ENCODE measurements around the gene DGKZ. TPM values are rescaled to one million over a fixed set of nuclear protein-coding genes. Genes with fewer than 3 reads are reported as not detected.

The DGKZ gene
- polyA plus RNA-seq, 2 of the 4 experiments (the other 2 are of a cell fraction), result 12.8 to 28.4 TPM

GRCh38 chr11:46326813-46327416 is 20.3 kb upstream of the DGKZ start:
- FAIRE-seq (no peak), ATAC-seq (no peak), DNase-seq (ENCODE audit: low read depth in 1 of 2, low spot score in 1 of 2) (no peak)
- Histone ChIP-seq H3K9me3 (no peaks in the 10 kb centered on the region), H3K4me1 (no peaks in the 10 kb centered on the region), H3K4me2 (no peak overlapping the region), H3K4me3 (no peak overlapping the region), H3K27ac (no peak overlapping the region)
- WGBS (ENCODE audit: missing lambda C conversion rate), result 58% methylated on average over 10 of the region's 10 CpGs
- TF ChIP-seq CBX8 (IDR thresholded peaks at IDR 0.05) (no peak), FOXS1 (CRISPR knock-in tag; IDR thresholded peaks at IDR 0.05) (no peak), CBX2 (IDR thresholded peaks at IDR 0.05; ENCODE audit: borderline replicate concordance, low read depth) (no peak), BHLHE40 (IDR thresholded peaks at IDR 0.05; ENCODE audit: low read depth, low read length) (no peak), HOXB13 (CRISPR knock-in tag; IDR thresholded peaks at IDR 0.05; ENCODE audit: low read depth) (no peak), POLR2AphosphoS2 (conservative IDR thresholded peaks at IDR 0.05; ENCODE audit: low read length) (no peak), RARB (CRISPR knock-in tag; IDR thresholded peaks at IDR 0.05) (no peak), RAD21 (conservative IDR thresholded peaks at IDR 0.05 in 1 of 2, IDR thresholded peaks at IDR 0.05 in 1 of 2) (no peak), ZC3H11A (IDR thresholded peaks at IDR 0.05) (no peak), NR3C1 (IDR thresholded peaks at IDR 0.05) (no peak), SMC3 (IDR thresholded peaks at IDR 0.05) (no peak), FOSB (CRISPR knock-in tag; IDR thresholded peaks at IDR 0.05) (no peak), GATA3 (IDR thresholded peaks at IDR 0.05; ENCODE audit: borderline replicate concordance) (no peak), MAFK (IDR thresholded peaks at IDR 0.05; ENCODE audit: partially characterized antibody) (no peak), JUNB (IDR thresholded peaks at IDR 0.05) (no peak), EHF (CRISPR knock-in tag; IDR thresholded peaks at IDR 0.05) (no peak)
- ChIA-PET POLR2A (no interaction called here), CTCF (interaction anchor here (0.6 to 2.5 kb wide), 4 partner anchors 18 to 87 kb away, joined by 3 to 8 read pairs (median 6); no protein-coding TSS in a partner anchor)

GRCh38 chr11:46327829-46328228 is 19.4 kb upstream of the DGKZ start:
- no peak overlapping the region for H3K4me2 ChIP-seq
- no peak overlapping the region for H3K4me3 ChIP-seq
- WGBS (ENCODE audit: missing lambda C conversion rate), result 56% methylated on average over 8 of the region's 8 CpGs
- H3K27ac ChIP-seq, result no peak overlapping the region
- POLR2A ChIA-PET, result interaction anchor here (1.4 kb wide), 1 partner anchor 84 kb away, joined by 6 read pairs; no protein-coding TSS in a partner anchor
- FAIRE-seq, result no peak
- no peak for DNase-seq (ENCODE audit: low read depth in 1 of 2, low spot score in 1 of 2)
- no peaks in the 10 kb centered on the region for H3K4me1 ChIP-seq
- CTCF ChIA-PET, result interaction anchor here (0.7 to 4.1 kb wide), 8 partner anchors 10 to 89 kb away, joined by 3 to 27 read pairs (median 5); no protein-coding TSS in a partner anchor
- TF ChIP-seq ZSCAN20 (CRISPR knock-in tag; IDR thresholded peaks at IDR 0.05) (no peak), NFE2L2 (conservative IDR thresholded peaks at IDR 0.05; ENCODE audit: low read length) (no peak), PBX3 (IDR thresholded peaks at IDR 0.05) (no peak), MAFK (IDR thresholded peaks at IDR 0.05; ENCODE audit: partially characterized antibody) (no peak), E2F6 (IDR thresholded peaks at IDR 0.05; ENCODE audit: borderline replicate concordance, low read depth) (no peak), RNF2 (IDR thresholded peaks at IDR 0.05; ENCODE audit: borderline replicate concordance, low read depth) (no peak), HES2 (IDR thresholded peaks at IDR 0.05) (no peak), POLR2AphosphoS2 (conservative IDR thresholded peaks at IDR 0.05; ENCODE audit: low read length) (no peak), NPAS2 (CRISPR knock-in tag; IDR thresholded peaks at IDR 0.05; ENCODE audit: borderline replicate concordance) (no peak), HOXA7 (CRISPR knock-in tag; IDR thresholded peaks at IDR 0.05) (no peak), BCL3 (IDR thresholded peaks at IDR 0.05) (no peak), RARB (CRISPR knock-in tag; IDR thresholded peaks at IDR 0.05) (no peak), EHMT2 (IDR thresholded peaks at IDR 0.05; ENCODE audit: low read depth) (no peak), ZFP36 (IDR thresholded peaks at IDR 0.05; ENCODE audit: borderline replicate concordance, partially characterized antibody) (no peak), MAX (IDR thresholded peaks at IDR 0.05) (no peak)
- ATAC-seq, result no peak
- H3K9me3 ChIP-seq, result no peaks in the 10 kb centered on the region
